IMR-90 (cell line): ENCODE measurements around the gene TMC1. TPM values are rescaled to one million over a fixed set of nuclear protein-coding genes. Genes with fewer than 3 reads are reported as not detected.

Source experiments
- ATAC-seq: fragments of 200-7000 bp; cut with Tn5 transposase; 2 replicates; pipeline ENCODE4 v1.9.1; 2020; ENCODE audit warnings: low read depth, mild to moderate bottlenecking, moderate library complexity
- BruUV-seq: library from RNA; stranded (reverse); fragments of 400-500 nt; replicated peaks from 2 replicates; lab custom pipeline; 2021; lab: Mats Ljungman, UMichigan
- CTCF ChIA-PET: fragments of 300-600 bp; formaldehyde crosslinking; extraction: SDS; loops from one replicate; lab custom pipeline; 2021; ENCODE audit warnings: antibody characterized with exemption; lab: Yijun Ruan, JAX
- POLR2A ChIA-PET: fragments of 300-600 bp; sonication (Branson Sonifier 250); formaldehyde crosslinking; loops from one replicate; lab custom pipeline; 2022; ENCODE audit warnings: antibody characterized with exemption; ENCODE audit not compliant: unreplicated experiment; lab: Charles Lee
- DNase-seq: peaks from one replicate; pipeline ENCODE4 v3.0.0; 2013
- H2AFZ ChIP-seq: replicated peaks from 2 replicates; pipeline ENCODE3; 2013; ENCODE audit warnings: low read length, mild to moderate bottlenecking; ENCODE audit not compliant: poor library complexity
- H2AK5ac ChIP-seq: 2 replicates; pipeline ENCODE4 v1.6.1; 2013; ENCODE audit warnings: low read depth, low read length, inconsistent platforms
- H2AK9ac ChIP-seq: replicated peaks from 2 replicates; pipeline ENCODE3; 2013; ENCODE audit warnings: mild to moderate bottlenecking, low read depth, low read length, moderate library complexity; ENCODE audit not compliant: poor library complexity
- H2BK120ac ChIP-seq: 2 replicates; pipeline ENCODE4 v1.6.1; 2013; ENCODE audit warnings: low read depth, low read length, inconsistent platforms
- H2BK15ac ChIP-seq: 3 replicates; pipeline ENCODE4 v1.6.1; 2013; ENCODE audit warnings: low read depth, low read length, inconsistent platforms
- H2BK20ac ChIP-seq: 2 replicates; pipeline ENCODE4 v1.6.1; 2013; ENCODE audit warnings: low read depth, mild to moderate bottlenecking, inconsistent platforms, low read length, moderate library complexity
- H2BK5ac ChIP-seq: 2 replicates; pipeline ENCODE4 v1.6.1; 2013; ENCODE audit warnings: mild to moderate bottlenecking, low read depth, low read length, inconsistent platforms; ENCODE audit not compliant: poor library complexity, severe bottlenecking
- H3K14ac ChIP-seq: replicated peaks from 2 replicates; pipeline ENCODE4 v1.6.1; 2013; ENCODE audit warnings: low read depth, low read length, inconsistent platforms
- H3K18ac ChIP-seq: 2 replicates; pipeline ENCODE4 v1.6.1; 2013; ENCODE audit warnings: low read depth, low read length, control low read depth
- H3K23ac ChIP-seq: 2 replicates; pipeline ENCODE4 v1.6.1; 2013; ENCODE audit warnings: low read depth, low read length, inconsistent platforms
- H3K27ac ChIP-seq: 2 replicates; pipeline ENCODE4 v1.5.1; 2013; ENCODE audit warnings: mild to moderate bottlenecking, control low read depth, low read length; ENCODE audit not compliant: insufficient read depth
- H3K27me3 ChIP-seq: 2 replicates; pipeline ENCODE4 v1.6.1; 2013; ENCODE audit warnings: low read length; ENCODE audit not compliant: control insufficient read depth, insufficient read depth
- H3K36me3 ChIP-seq: 2 replicates; pipeline ENCODE4 v1.6.1; 2013; ENCODE audit warnings: low read length, mixed read lengths; ENCODE audit not compliant: control insufficient read depth, insufficient read depth
- H3K4ac ChIP-seq: 2 replicates; pipeline ENCODE4 v1.6.1; 2013; ENCODE audit warnings: low read depth, low read length, inconsistent platforms
- H3K4me1 ChIP-seq: 2 replicates; pipeline ENCODE4 v1.6.1; 2013; ENCODE audit warnings: low read length, mixed read lengths; ENCODE audit not compliant: control insufficient read depth, insufficient read depth
- H3K4me2 ChIP-seq: 2 replicates; pipeline ENCODE4 v1.6.1; 2013; ENCODE audit warnings: low read depth, mild to moderate bottlenecking, control low read depth, low read length, moderate library complexity
- H3K4me3 ChIP-seq: 2 replicates; pipeline ENCODE4 v1.5.1; 2013; ENCODE audit warnings: low read depth, mild to moderate bottlenecking, control low read depth, low read length, moderate library complexity; ENCODE audit not compliant: insufficient read depth
- H3K56ac ChIP-seq: 2 replicates; pipeline ENCODE4 v1.6.1; 2013; ENCODE audit warnings: low read length, inconsistent platforms; ENCODE audit not compliant: insufficient read depth; ENCODE audit errors: extremely low read depth
- H3K79me1 ChIP-seq, 2 experiments: 2 replicates each; pipeline ENCODE4 v1.6.1; 2013; ENCODE audit warnings: low read length in 2 of 2, inconsistent platforms in 1 of 2, low read depth in 1 of 2
- H3K9ac ChIP-seq: 2 replicates; pipeline ENCODE4 v1.6.1; 2013; ENCODE audit warnings: low read depth, low read length, control low read depth
- H3K9me1 ChIP-seq: 2 replicates; pipeline ENCODE4 v1.6.1; 2013; ENCODE audit warnings: low read length, inconsistent platforms; ENCODE audit not compliant: insufficient read depth
- H3K9me3 ChIP-seq: 2 replicates; pipeline ENCODE4 v1.6.1; 2013; ENCODE audit warnings: low read length; ENCODE audit not compliant: control insufficient read depth, insufficient read depth
- H4K20me1 ChIP-seq: 2 replicates; pipeline ENCODE4 v1.6.1; 2013; ENCODE audit warnings: low read length, inconsistent platforms; ENCODE audit not compliant: insufficient read depth
- H4K5ac ChIP-seq: 2 replicates; pipeline ENCODE4 v1.6.1; 2013; ENCODE audit warnings: mild to moderate bottlenecking, low read depth, low read length, control low read depth
- H4K8ac ChIP-seq, 2 experiments: 2 replicates each; pipeline ENCODE4 v1.6.1; 2013; ENCODE audit warnings: low read depth in 2 of 2, low read length in 2 of 2, control low read depth in 1 of 2, inconsistent platforms in 1 of 2
- H4K91ac ChIP-seq: 2 replicates; pipeline ENCODE4 v1.6.1; 2013; ENCODE audit warnings: low read depth, low read length, inconsistent platforms; ENCODE audit not compliant: insufficient read depth
- BHLHE40 ChIP-seq: fragments of 150-350 bp; IDR thresholded peaks from 2 replicates; pipeline ENCODE4 v1.6.1; 2016; ENCODE audit warnings: mild to moderate bottlenecking, low read depth, low read length
- CEBPB ChIP-seq: IDR thresholded peaks from 2 replicates; pipeline ENCODE4 v1.6.1; 2012; ENCODE audit warnings: low read depth, low read length, improper control_type of control experiment
- CHD1 ChIP-seq: IDR thresholded peaks from 2 replicates; pipeline ENCODE4 v1.6.1; 2012; ENCODE audit warnings: low read depth, low read length, improper control_type of control experiment
- FOS ChIP-seq: fragments of 150-350 bp; IDR thresholded peaks from 2 replicates; pipeline ENCODE4 v1.6.1; 2016; ENCODE audit warnings: low read depth, low read length
- MAFK ChIP-seq: IDR thresholded peaks from 2 replicates; pipeline ENCODE4 v1.6.1; 2012; ENCODE audit warnings: low read depth, low read length, improper control_type of control experiment
- MAZ ChIP-seq: IDR thresholded peaks from 2 replicates; pipeline ENCODE4 v1.6.1; 2012; ENCODE audit warnings: low read depth, mild to moderate bottlenecking, low read length, improper control_type of control experiment, moderate library complexity, borderline replicate concordance
- MXI1 ChIP-seq: IDR thresholded peaks from 2 replicates; pipeline ENCODE4 v1.6.1; 2012; ENCODE audit warnings: low read depth, mild to moderate bottlenecking, low read length, moderate library complexity, borderline replicate concordance
- NFE2L2 ChIP-seq: fragments of 150-350 bp; IDR thresholded peaks from 2 replicates; pipeline ENCODE4 v1.6.1; 2016; ENCODE audit warnings: low read depth, mild to moderate bottlenecking, low read length
- POLR2A ChIP-seq: IDR thresholded peaks from 2 replicates; pipeline ENCODE4 v1.6.1; 2012; ENCODE audit warnings: mild to moderate bottlenecking, low read depth, low read length
- RAD21 ChIP-seq: IDR thresholded peaks from 2 replicates; pipeline ENCODE4 v1.6.1; 2012; ENCODE audit warnings: low read length, improper control_type of control experiment
- RCOR1 ChIP-seq: IDR thresholded peaks from 2 replicates; pipeline ENCODE4 v1.6.1; 2012; ENCODE audit warnings: mild to moderate bottlenecking, low read length, improper control_type of control experiment; ENCODE audit not compliant: insufficient replicate concordance
- RFX5 ChIP-seq: IDR thresholded peaks from 2 replicates; pipeline ENCODE4 v1.8.0; 2012; ENCODE audit warnings: low read depth, mild to moderate bottlenecking, low read length, moderate library complexity
- SMC3 ChIP-seq: fragments of 150-350 bp; IDR thresholded peaks from 2 replicates; pipeline ENCODE4 v1.6.1; 2016; ENCODE audit warnings: low read depth, mild to moderate bottlenecking, antibody characterized with exemption, low read length, moderate library complexity
- WGBS, 2 experiments: methylation state at CpG; one replicate each; pipeline versions ENCODE4 v1.1.5 to v1.1.7; 2013; ENCODE audit warnings: missing lambda C conversion rate in 2 of 2; ENCODE audit not compliant: insufficient read length in 1 of 2; ENCODE audit errors: extremely low coverage in 2 of 2; 5-methylcytosine and 5-hydroxymethylcytosine counted together
- dilution Hi-C: fragments of 300-500 bp; cut with HindIII; formaldehyde crosslinking; loops from one replicate; pipeline ENCODE4 v1.14.3; 2018; ENCODE audit warnings: low sequenced_read_pairs; ENCODE audit not compliant: unreplicated experiment
- in situ Hi-C: fragments of 300-500 bp; cut with MboI; formaldehyde crosslinking; loops from 3 replicates; pipeline ENCODE4 v1.14.3; 2019; ENCODE audit warnings: low sequenced_read_pairs, inconsistent platforms, mixed read lengths
- intact Hi-C: fragments of 100-400 bp; cut with micrococcal nuclease; formaldehyde crosslinking; loops from 2 replicates; pipeline ENCODE4 v1.10.0; 2022
- polyA plus RNA-seq, 3 experiments: library from polyadenylated mRNA; depleted of rRNA; stranded (reverse); fragments of >200 nt; gene quantifications; 2 replicates each; pipeline ENCODE4 v1.2.3, GENCODE V29; 2012; ENCODE audit warnings: low replicate concordance in 1 of 3
- total RNA-seq: library from RNA; depleted of rRNA; stranded (reverse); fragments of >200 nt; gene quantifications from 2 replicates; pipeline ENCODE4 v1.2.3, GENCODE V29; 2012
- TF ChIP-seq, protein P1 (sequence below): fragments of 150-350 bp; IDR thresholded peaks from 2 replicates; pipeline ENCODE4 v1.6.1; 2016; ENCODE audit warnings: low read depth, mild to moderate bottlenecking, low read length, moderate library complexity, borderline replicate concordance
- TF ChIP-seq, protein P2 (sequence below): conservative IDR thresholded peaks from 2 replicates; pipeline ENCODE4 v1.5.1; 2012; ENCODE audit warnings: mild to moderate bottlenecking, low read depth, low read length, improper control_type of control experiment
- TF ChIP-seq, protein P3 (sequence below): fragments of 150-350 bp; IDR thresholded peaks from 2 replicates; pipeline ENCODE4 v1.6.1; 2017; ENCODE audit warnings: mild to moderate bottlenecking, antibody characterized with exemption, low read length, low read depth

The TMC1 gene
- total and polyA plus RNA-seq, 2 of the 4 experiments (the other 2 are of a cell fraction), result not detected

DNA sequence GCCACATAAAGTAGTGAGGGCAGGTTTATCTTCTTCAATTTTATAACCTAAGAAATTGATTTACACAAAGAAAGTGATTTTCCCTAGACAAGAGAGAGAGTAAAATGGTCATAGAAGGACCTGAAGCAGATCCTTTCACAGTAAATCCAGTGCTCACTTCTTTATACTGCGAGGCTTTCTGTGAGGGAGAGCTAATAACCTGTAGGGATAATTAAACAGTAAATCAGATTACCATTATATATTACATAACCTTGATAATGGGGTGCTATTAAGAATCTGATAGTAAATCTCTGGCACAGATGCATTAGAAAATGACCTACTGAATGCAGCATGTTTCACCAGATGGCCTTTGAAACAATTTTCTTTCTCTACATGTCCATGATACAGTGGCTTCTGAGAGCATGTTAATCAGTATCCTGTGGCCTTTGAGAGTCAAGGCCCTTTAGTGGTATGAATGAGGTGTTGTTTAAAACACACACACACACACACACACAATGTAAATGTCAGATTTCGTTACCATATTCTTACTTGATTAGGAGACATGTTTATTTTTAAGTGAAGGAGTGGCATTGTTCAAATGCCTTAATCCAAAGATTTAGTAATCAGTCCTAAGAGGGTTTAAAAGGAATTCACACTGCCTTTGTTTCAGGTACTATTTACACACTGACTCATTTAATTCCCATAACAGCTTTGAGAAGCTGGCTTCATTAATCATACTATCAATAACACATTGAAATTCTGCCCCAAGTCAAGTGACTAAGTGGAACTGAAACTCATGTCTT, 306.7 kb downstream of the TMC1 start:
- ATAC-seq, result no peak
- Histone ChIP-seq H4K20me1 (no peaks in the 10 kb centered on the region), H3K27me3 (no peaks in the 10 kb centered on the region; the same call in 1 of the 2 replicates), H2AFZ (no peak overlapping the region), H2BK120ac (no peak overlapping the region), H3K4ac (no peak overlapping the region), H3K23ac (no peak overlapping the region), H3K14ac (no peak overlapping the region), H3K4me1 (no peaks in the 10 kb centered on the region), H3K56ac (no peak overlapping the region), H2AK5ac (no peak overlapping the region), H4K8ac (no peak overlapping the region), H3K9me1 (no peaks in the 10 kb centered on the region), H3K9me3 (no peaks in the 10 kb centered on the region), H3K79me1 (no peaks in the 10 kb centered on the region), H2BK15ac (no peak overlapping the region), H3K36me3 (no peaks in the 10 kb centered on the region), H3K9ac (no peak overlapping the region), H3K27ac (no peak overlapping the region), H3K4me3 (no peak overlapping the region), H2AK9ac (no peak overlapping the region), H3K4me2 (no peak overlapping the region), H3K18ac (no peak overlapping the region), H4K91ac (no peak overlapping the region), H2BK5ac (no peak overlapping the region), H2BK20ac (no peak overlapping the region), H4K5ac (no peak overlapping the region)
- BruUV-seq, result no TSS peak
- no peak for DNase-seq
- ChIA-PET POLR2A (no interaction called here), CTCF (no interaction called here)
- intact Hi-C loops, result no loop called here
- in situ Hi-C loops, result loop anchor here (5.0 to 10.0 kb wide), 2 partner anchors 546 to 783 kb away; no protein-coding TSS in a partner anchor
- dilution Hi-C loops, result no loop called here
- no peak for TF ChIP-seq POLR2A
- TF ChIP-seq BHLHE40, result no peak
- TF ChIP-seq RAD21, result no peak
- TF ChIP-seq, protein P1, sequence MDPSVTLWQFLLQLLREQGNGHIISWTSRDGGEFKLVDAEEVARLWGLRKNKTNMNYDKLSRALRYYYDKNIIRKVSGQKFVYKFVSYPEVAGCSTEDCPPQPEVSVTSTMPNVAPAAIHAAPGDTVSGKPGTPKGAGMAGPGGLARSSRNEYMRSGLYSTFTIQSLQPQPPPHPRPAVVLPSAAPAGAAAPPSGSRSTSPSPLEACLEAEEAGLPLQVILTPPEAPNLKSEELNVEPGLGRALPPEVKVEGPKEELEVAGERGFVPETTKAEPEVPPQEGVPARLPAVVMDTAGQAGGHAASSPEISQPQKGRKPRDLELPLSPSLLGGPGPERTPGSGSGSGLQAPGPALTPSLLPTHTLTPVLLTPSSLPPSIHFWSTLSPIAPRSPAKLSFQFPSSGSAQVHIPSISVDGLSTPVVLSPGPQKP, result no peak
- TF ChIP-seq MAFK, result no peak
- no peak for TF ChIP-seq RFX5
- TF ChIP-seq CHD1, result no peak
- no peak for TF ChIP-seq CEBPB
- TF ChIP-seq MAZ, result no peak
- TF ChIP-seq SMC3, result no peak
- TF ChIP-seq RCOR1, result no peak
- TF ChIP-seq, protein P2, sequence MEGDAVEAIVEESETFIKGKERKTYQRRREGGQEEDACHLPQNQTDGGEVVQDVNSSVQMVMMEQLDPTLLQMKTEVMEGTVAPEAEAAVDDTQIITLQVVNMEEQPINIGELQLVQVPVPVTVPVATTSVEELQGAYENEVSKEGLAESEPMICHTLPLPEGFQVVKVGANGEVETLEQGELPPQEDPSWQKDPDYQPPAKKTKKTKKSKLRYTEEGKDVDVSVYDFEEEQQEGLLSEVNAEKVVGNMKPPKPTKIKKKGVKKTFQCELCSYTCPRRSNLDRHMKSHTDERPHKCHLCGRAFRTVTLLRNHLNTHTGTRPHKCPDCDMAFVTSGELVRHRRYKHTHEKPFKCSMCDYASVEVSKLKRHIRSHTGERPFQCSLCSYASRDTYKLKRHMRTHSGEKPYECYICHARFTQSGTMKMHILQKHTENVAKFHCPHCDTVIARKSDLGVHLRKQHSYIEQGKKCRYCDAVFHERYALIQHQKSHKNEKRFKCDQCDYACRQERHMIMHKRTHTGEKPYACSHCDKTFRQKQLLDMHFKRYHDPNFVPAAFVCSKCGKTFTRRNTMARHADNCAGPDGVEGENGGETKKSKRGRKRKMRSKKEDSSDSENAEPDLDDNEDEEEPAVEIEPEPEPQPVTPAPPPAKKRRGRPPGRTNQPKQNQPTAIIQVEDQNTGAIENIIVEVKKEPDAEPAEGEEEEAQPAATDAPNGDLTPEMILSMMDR, result no peak
- no peak for TF ChIP-seq FOS
- TF ChIP-seq, protein P3, sequence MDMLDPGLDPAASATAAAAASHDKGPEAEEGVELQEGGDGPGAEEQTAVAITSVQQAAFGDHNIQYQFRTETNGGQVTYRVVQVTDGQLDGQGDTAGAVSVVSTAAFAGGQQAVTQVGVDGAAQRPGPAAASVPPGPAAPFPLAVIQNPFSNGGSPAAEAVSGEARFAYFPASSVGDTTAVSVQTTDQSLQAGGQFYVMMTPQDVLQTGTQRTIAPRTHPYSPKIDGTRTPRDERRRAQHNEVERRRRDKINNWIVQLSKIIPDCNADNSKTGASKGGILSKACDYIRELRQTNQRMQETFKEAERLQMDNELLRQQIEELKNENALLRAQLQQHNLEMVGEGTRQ, result no peak
- no peak for TF ChIP-seq NFE2L2
- TF ChIP-seq MXI1, result no peak
- WGBS, 2 experiments, result no CpG with 5 or more reads among the region's 2 CpGs
